RWPE1 (cell line): ENCODE data around the gene MMP23B.

Experiments
- CTCF ChIA-PET: fragments of 350-600 bp; sonication (Branson Sonifier 250); formaldehyde crosslinking; extraction: SDS; loops from one replicate; lab custom pipeline; 2021; lab: Yijun Ruan, JAX
- POLR2A ChIA-PET: fragments of 400-600 bp; formaldehyde crosslinking; extraction: SDS; loops from one replicate; lab custom pipeline; 2020; ENCODE audit warnings: antibody characterized with exemption; ENCODE audit not compliant: low non-redundant PET; lab: Yijun Ruan, JAX
- DNase-seq: peaks from one replicate; pipeline ENCODE4 v3.0.0; 2012; ENCODE audit warnings: low spot score
- H3K27ac ChIP-seq: fragments of 450-650 bp; 2 replicates; pipeline ENCODE4 v1.5.1; 2017
- TF ChIP-seq, protein P1 (sequence below): fragments of 450-650 bp; conservative IDR thresholded peaks from 2 replicates; pipeline ENCODE4 v1.5.1; 2017; ENCODE audit warnings: low read depth, mild to moderate bottlenecking

Gene MMP23B

DNA sequence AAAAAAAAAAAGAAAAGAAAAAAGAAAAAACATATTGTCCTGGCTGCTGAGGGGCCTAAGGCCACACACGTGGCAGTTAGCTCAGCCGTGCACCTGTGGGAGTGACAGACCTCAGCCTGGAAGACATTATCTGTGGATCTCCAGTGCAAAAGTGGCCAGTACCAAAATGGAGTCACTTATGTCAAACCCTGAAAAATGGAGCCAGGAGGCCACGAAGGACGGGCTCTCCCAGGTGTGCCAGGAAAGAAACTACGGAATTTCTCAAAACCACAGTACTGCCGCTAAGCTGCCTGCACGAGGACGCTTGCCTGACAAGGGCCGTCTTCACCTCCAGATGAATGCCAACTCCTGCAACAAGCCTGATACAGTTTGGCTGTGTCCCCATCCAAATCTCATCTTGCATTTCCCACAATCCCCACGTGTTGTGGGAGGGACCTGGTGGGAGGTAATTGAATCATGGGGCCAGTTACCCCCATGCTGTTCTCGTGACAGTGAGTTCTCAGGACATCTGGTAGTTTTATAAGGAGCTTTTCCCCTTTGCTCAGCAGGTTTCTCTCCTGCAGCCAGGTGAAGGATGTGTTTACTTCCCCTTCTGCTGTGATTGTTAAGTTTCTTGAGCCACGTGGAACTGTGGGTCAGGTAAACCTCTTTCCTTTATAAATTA, 22.0 kb upstream of the MMP23B start:
- DNase-seq: no peak
- ChIA-PET POLR2A (interaction anchor here (0.7 kb wide), 1 partner anchor 25 kb away, joined by 6 read pairs; no protein-coding TSS in a partner anchor), CTCF (interaction anchor here (0.7 kb wide), 1 partner anchor 432 kb away, joined by 3 read pairs; no protein-coding TSS in a partner anchor)
- TF ChIP-seq, protein P1, sequence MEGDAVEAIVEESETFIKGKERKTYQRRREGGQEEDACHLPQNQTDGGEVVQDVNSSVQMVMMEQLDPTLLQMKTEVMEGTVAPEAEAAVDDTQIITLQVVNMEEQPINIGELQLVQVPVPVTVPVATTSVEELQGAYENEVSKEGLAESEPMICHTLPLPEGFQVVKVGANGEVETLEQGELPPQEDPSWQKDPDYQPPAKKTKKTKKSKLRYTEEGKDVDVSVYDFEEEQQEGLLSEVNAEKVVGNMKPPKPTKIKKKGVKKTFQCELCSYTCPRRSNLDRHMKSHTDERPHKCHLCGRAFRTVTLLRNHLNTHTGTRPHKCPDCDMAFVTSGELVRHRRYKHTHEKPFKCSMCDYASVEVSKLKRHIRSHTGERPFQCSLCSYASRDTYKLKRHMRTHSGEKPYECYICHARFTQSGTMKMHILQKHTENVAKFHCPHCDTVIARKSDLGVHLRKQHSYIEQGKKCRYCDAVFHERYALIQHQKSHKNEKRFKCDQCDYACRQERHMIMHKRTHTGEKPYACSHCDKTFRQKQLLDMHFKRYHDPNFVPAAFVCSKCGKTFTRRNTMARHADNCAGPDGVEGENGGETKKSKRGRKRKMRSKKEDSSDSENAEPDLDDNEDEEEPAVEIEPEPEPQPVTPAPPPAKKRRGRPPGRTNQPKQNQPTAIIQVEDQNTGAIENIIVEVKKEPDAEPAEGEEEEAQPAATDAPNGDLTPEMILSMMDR: no peak
- no peak overlapping the region for H3K27ac ChIP-seq

DNA sequence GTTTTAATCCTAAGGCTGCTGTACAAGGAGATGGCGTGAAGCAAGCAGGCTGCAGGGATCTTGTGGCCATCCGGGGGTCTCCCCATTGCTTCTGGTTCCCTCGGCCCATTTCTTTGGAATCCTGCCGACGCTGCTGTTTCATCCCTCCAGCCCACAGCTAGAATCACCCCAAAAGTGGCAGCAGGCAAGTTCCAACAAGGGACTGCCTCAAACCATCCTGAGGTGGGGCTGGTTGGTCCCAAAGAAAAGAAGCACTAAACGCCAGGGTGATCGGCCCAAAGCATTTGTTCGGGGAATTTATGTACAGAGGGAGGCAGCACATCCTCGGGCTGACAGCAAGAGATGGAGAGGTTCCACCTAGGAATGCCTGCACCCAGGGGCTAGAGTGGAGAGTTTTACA, 21.2 kb upstream of the MMP23B start:
- no peak for DNase-seq
- CTCF ChIA-PET: no interaction called here
- POLR2A ChIA-PET: interaction anchor here (0.6 kb wide), 1 partner anchor 13 kb away, joined by 11 read pairs; no protein-coding TSS in a partner anchor
- H3K27ac ChIP-seq: 0 out of 2 replicates have a peak overlapping the region, but pooled peaks have one; percentile 2
- TF ChIP-seq, protein P1: no peak

DNA sequence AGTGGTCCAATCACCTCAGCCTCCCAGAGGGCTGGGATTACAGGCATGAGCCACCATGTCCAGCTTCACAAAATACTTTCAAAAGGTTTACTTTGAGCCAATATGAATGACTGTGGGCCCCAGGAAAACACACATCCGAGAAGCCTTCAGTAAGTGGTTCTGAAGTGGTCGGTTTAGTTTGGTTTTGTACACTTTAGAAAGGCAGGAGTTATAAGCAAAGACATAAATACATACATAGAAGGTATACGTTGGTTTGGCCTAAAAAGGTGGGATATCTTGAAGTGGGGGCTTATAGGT, 19.9 kb upstream of the MMP23B start:
- DNase-seq: no peak
- ChIA-PET CTCF (no interaction called here), POLR2A (no interaction called here)
- TF ChIP-seq, protein P1: no peak
- no peak overlapping the region for H3K27ac ChIP-seq

DNA sequence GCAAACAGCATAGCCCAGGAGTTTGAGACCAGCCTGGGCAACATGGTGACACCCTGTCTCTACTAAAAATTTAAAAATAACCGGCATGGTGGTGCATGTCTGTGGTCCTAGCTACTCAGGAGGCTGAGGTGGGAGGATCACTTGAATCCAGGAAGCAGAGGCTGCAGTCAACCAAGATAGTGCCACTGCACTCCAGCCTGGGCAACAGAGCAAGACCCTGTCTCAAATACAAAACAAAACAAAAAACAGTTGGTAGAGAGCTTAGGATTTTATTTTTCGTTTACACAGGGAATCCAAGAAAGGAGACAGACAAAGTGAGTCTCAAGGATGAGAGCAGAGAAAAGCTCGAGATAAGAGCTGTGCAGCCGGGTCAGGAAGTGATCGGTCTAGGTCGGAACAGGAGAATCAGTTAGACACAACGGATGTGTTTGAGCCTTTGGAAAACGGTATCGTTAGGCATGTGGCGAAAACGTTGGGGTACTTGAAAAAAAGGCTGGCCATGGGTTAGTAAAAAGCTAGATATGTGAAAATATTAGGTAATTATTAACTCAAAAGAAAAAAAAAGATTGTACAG, 18.4 kb upstream of the MMP23B start:
- CTCF ChIA-PET: interaction anchor here (0.9 kb wide), 1 partner anchor 12 kb away, joined by 3 read pairs; no protein-coding TSS in a partner anchor

DNA sequence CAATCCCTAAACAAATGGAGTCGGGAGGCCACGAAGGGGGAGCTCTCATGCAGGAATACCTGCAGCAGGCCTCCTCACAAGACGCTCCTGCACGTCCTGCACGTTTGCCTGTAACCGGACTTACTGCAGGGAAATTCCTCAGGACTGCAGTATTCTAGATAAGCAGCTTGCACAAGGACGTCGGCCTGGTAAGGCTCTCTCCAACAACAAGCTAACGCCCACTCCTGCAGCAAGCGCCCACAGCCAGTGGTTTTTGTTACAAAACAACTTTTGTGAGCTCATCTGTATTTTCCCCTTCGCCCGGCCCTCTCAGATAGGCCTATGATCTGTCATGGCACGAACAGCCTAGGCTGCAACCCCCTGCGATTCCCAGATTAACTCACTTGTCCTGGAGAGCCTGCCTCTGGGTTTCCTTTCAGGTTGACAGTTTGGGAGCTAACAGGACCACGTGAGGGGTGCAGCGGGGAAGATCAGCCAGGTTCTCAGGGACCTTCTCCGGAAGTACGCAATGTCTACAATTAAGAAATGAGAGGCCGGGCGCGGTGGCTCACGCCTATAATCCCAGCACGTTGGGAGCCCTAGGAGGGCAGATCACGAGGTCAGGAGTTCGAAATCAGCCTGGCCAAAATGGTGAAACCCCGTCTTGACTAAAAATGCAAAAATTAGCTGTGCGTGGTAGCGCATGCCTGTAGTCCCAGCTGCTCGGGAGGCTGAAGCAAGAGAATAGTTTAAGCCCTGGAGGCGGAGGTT, 17.6 kb upstream of the MMP23B start:
- ChIA-PET CTCF (interaction anchor here (0.6 to 0.9 kb wide), 2 partner anchors 13 to 55 kb away, joined by 3 read pairs; no protein-coding TSS in a partner anchor), POLR2A (interaction anchor here (1.0 kb wide), 1 partner anchor 12 kb away, joined by 3 read pairs; no protein-coding TSS in a partner anchor)
- no peak for DNase-seq
- TF ChIP-seq, protein P1: no peak
- peak overlapping the region; percentile 99 for H3K27ac ChIP-seq

More for the DNA sequence above, 18.4 kb upstream of the MMP23B start:
- POLR2A ChIA-PET: no interaction called here
- TF ChIP-seq, protein P1: no peak
- peak overlapping the region; percentile 99 for H3K27ac ChIP-seq
- DNase-seq: no peak

DNA sequence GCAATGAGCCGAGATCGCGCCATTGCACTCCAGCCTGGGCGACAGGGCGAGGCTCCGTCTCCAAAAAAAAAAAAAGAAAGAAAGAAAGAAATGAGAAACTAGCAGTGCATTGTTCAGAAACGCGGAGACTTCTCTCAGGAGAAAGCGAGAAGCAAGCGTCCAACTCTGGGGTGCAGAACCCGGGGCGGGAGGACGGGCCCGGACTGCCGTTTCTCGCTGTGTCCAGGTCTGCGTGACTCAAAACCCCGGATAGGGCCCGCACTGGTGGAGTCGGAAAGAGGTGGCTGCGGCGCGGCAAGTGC, 17.1 kb upstream of the MMP23B start:
- no peak for DNase-seq
- TF ChIP-seq, protein P1: no peak
- POLR2A ChIA-PET: interaction anchor here (1.0 kb wide), 1 partner anchor 12 kb away, joined by 3 read pairs; no protein-coding TSS in a partner anchor
- CTCF ChIA-PET: no interaction called here
- peak overlapping the region; percentile 99 for H3K27ac ChIP-seq
